Measurements from ENCODE around the gene ZFYVE19.

The ZFYVE19 gene

GRCh38 chr15:40766194-40766815 lies 40.6 kb upstream of the ZFYVE19 start:
- TF ChIP-seq CTCF (IDR thresholded peaks at IDR 0.05; ENCODE audit: low read depth, low read length), result no peak
- no peak overlapping the region for H3K4me3 ChIP-seq (ENCODE audit: low read depth, low read length)

GRCh38 chr15:40766906-40767837 lies 39.7 kb upstream of the ZFYVE19 start:
- TF ChIP-seq CTCF (IDR thresholded peaks at IDR 0.05; ENCODE audit: low read depth, low read length), result no peak
- H3K4me3 ChIP-seq (ENCODE audit: low read depth, low read length), result no peak overlapping the region

- TF ChIP-seq CTCF (IDR thresholded peaks at IDR 0.05; ENCODE audit: low read depth, low read length), result no peak
- H3K4me3 ChIP-seq (ENCODE audit: low read depth, low read length), result no peak overlapping the region
These were observed 38.9 kb upstream of the ZFYVE19 start for GRCh38 chr15:40767838-40768500.

- TF ChIP-seq CTCF (IDR thresholded peaks at IDR 0.05; ENCODE audit: low read depth, low read length), result no peak
- no peak overlapping the region for H3K4me3 ChIP-seq (ENCODE audit: low read depth, low read length)
These were observed 38.2 kb upstream of the ZFYVE19 start for GRCh38 chr15:40768521-40769273.

- no peak for TF ChIP-seq CTCF (IDR thresholded peaks at IDR 0.05; ENCODE audit: low read depth, low read length)
- H3K4me3 ChIP-seq (ENCODE audit: low read depth, low read length), result no peak within 1 kb of the TSS
These were observed 37.4 kb upstream of the ZFYVE19 start, which contains the start of gene C15orf62 for GRCh38 chr15:40769274-40770146. Gene C15orf62, plus strand, starts transcription at chr15:40769980. Its CDS starts 516 bp downstream, at chr15:40770496.

GRCh38 chr15:40770147-40770721 lies 36.7 kb upstream of the ZFYVE19 start:
- no peak for TF ChIP-seq CTCF (IDR thresholded peaks at IDR 0.05; ENCODE audit: low read depth, low read length)
- H3K4me3 ChIP-seq (ENCODE audit: low read depth, low read length), result no peak overlapping the region
